NOMO-1 (cell line): ENCODE data around the gene OR51A7.
"Not testable (repeated sequence)": the region's sequence is repeated elsewhere in the genome, so short reads cannot be mapped to it uniquely, and the experiment has no call there.

Experiments used
- DNase-seq, 2 experiments: peaks; one replicate each; lab custom pipeline; 2025; ENCODE audit not compliant: unreplicated experiment in 2 of 2; lab: John Stamatoyannopoulos, UW

OR51A7 gene

GRCh38 chr11:4947505-4947904, 43.9 kb downstream of the OR51A7 start, which contains the start of gene OR51A4:
Gene OR51A4 (minus strand): TSS chr11:4947605. CDS start chr11:4947100, 505 bp downstream.
- DNase-seq, result no peak

- not testable (repeated sequence) for DNase-seq
These were observed 52.0 kb downstream of the OR51A7 start, which contains the start of gene OR51A2 for GRCh38 chr11:4955613-4956012. Gene OR51A2 (minus strand): TSS chr11:4955713. CDS start chr11:4955713, 0 bp downstream.

GRCh38 chr11:4957396-4957795, 53.8 kb downstream of the OR51A7 start:
- no peak for DNase-seq
